Esophagus muscularis mucosa (tissue), 4 donors: ENCODE results near the gene KRTAP9-1. TPM values are rescaled to one million over a fixed set of nuclear protein-coding genes. Genes with fewer than 3 reads are reported as not detected.

ENCODE experiments used
- DNase-seq: peaks from one replicate; pipeline ENCODE4 v3.0.0-alpha.2; 2017; ENCODE audit errors: extremely low spot score
- H3K27ac ChIP-seq, 4 donors: fragments of 200-600 bp; sonication (generic); replicated peaks in 1 of 4; 1 replicate in 3 of 4; 2 replicates in 1 of 4; pipeline ENCODE4 v1.5.1; 2016 to 2019; ENCODE audit warnings: mild to moderate bottlenecking in 1 of 4
- H3K27me3 ChIP-seq, 4 donors: fragments of 200-600 bp; sonication (generic); one replicate each; pipeline versions ENCODE4 v1.5.1 to v1.6.0; 2016 to 2019
- H3K36me3 ChIP-seq, 4 donors: fragments of 200-600 bp; sonication (generic); one replicate each; pipeline ENCODE4 v1.5.1; 2016 to 2019
- H3K4me1 ChIP-seq, 4 donors: fragments of 200-600 bp; sonication (generic); one replicate each; pipeline ENCODE4 v1.5.1; 2016 to 2019
- H3K4me3 ChIP-seq, 4 donors: fragments of 200-600 bp; sonication (generic); 1 replicate in 2 of 4; 2 replicates in 2 of 4; pipeline ENCODE4 v1.5.1; 2016 to 2019; ENCODE audit warnings: mild to moderate bottlenecking in 4 of 4, moderate library complexity in 1 of 4
- H3K9me3 ChIP-seq, 4 donors: fragments of 200-600 bp; sonication (generic); 1 replicate in 3 of 4; 2 replicates in 1 of 4; pipeline ENCODE4 v1.5.1; 2016 to 2019
- CTCF ChIP-seq, 3 experiments: fragments of 200-600 bp in 2 of 3; fragments of 450-650 bp in 1 of 3; sonication (generic) in 2 of 3; IDR thresholded peaks; one replicate each; pipeline ENCODE4 v1.5.1; 2017 to 2019; ENCODE audit warnings: antibody characterized with exemption in 3 of 3, mild to moderate bottlenecking in 2 of 3, moderate library complexity in 1 of 3
- EP300 ChIP-seq: sonication (generic); formaldehyde crosslinking; IDR thresholded peaks from one replicate; pipeline ENCODE4 v1.6.1; 2017; ENCODE audit warnings: antibody characterized with exemption
- POLR2A ChIP-seq: fragments of 450-650 bp; IDR thresholded peaks from one replicate; pipeline ENCODE4 v1.6.1; 2017; ENCODE audit warnings: antibody characterized with exemption, moderate library complexity, mild to moderate bottlenecking, low read depth
- POLR2AphosphoS5 ChIP-seq, 2 donors: sonication (generic); formaldehyde crosslinking; IDR thresholded peaks; one replicate each; pipeline ENCODE4 v1.6.1; 2017; ENCODE audit warnings: antibody characterized with exemption in 2 of 2
- WGBS: methylation state at CpG from one replicate; pipeline ENCODE4 v1.1.5; 2018; 5-methylcytosine and 5-hydroxymethylcytosine counted together
- intact Hi-C: fragments of 100-400 bp; cut with DNase I; formaldehyde crosslinking; loops from one replicate; pipeline ENCODE4 v1.15.1; 2023
- total RNA-seq, 4 donors: library from RNA; depleted of rRNA; stranded (reverse); fragments of >200 nt; gene quantifications; one replicate each; pipeline versions ENCODE4 v1.1.0 to v1.2.1, GENCODE V29; 2016

KRTAP9-1 gene
- total RNA-seq, 4 donors from 2014 or later: not detected

- Histone ChIP-seq H3K4me1 (no peaks in the 10 kb centered on the region), H3K27ac (no peak within 1 kb of the TSS), H3K9me3 (no peaks in the 10 kb centered on the region), H3K4me3 (no peak within 1 kb of the TSS), H3K36me3 (no peaks in the 10 kb centered on the region), H3K27me3 (peaks cover 0 to 6% (median 0%) of the 10 kb centered on the region in 4 donors)
- WGBS: 100% methylated on average over 1 of the region's 1 CpG
- intact Hi-C loops: no loop called here
- TF ChIP-seq EP300 (no peak), CTCF (IDR thresholded peaks at IDR 0.05) (no peak), POLR2AphosphoS5 (IDR thresholded peaks at IDR 0.05) (no peak), POLR2A (no peak)
- no peak for DNase-seq
Observed at GRCh38 chr17:41168121-41168520, 21.6 kb upstream of the KRTAP9-1 start, which contains the start of gene KRTAP4-3. TSS of gene KRTAP4-3 (minus strand) at chr17:41168221. CDS start at chr17:41168172, 49 bp downstream.

GRCh38 chr17:41171886-41172285, 17.8 kb upstream of the KRTAP9-1 start:
- WGBS: 79% methylated on average over 2 of the region's 2 CpGs

GRCh38 chr17:41176744-41177387, 12.8 kb upstream of the KRTAP9-1 start:
- 86% methylated on average over 3 of the region's 3 CpGs for WGBS
- no peaks in the 10 kb centered on the region for H3K9me3 ChIP-seq
- no peak for DNase-seq

More at GRCh38 chr17:41171886-41172285, 17.8 kb upstream of the KRTAP9-1 start:
- no peak for TF ChIP-seq POLR2AphosphoS5 (IDR thresholded peaks at IDR 0.05)
- TF ChIP-seq EP300: no peak
- TF ChIP-seq CTCF (IDR thresholded peaks at IDR 0.05): no peak
- TF ChIP-seq POLR2A: no peak
- Histone ChIP-seq H3K27ac (no peak overlapping the region), H3K4me3 (no peak overlapping the region), H3K9me3 (no peaks in the 10 kb centered on the region), H3K27me3 (peaks cover 0 to 6% (median 2%) of the 10 kb centered on the region in 4 donors), H3K4me1 (no peaks in the 10 kb centered on the region), H3K36me3 (no peaks in the 10 kb centered on the region)
- DNase-seq: no peak
- intact Hi-C loops: no loop called here

GRCh38 chr17:41177727-41178271, 11.9 kb upstream of the KRTAP9-1 start, which contains the start of gene KRTAP4-2:
TSS of gene KRTAP4-2 (minus strand) at chr17:41178221. CDS start at chr17:41178164, 57 bp downstream.
- H3K36me3 ChIP-seq: no peaks in the 10 kb centered on the region
- 66% methylated on average over 7 of the region's 7 CpGs for WGBS
- no peak within 1 kb of the TSS for H3K4me3 ChIP-seq

More at GRCh38 chr17:41176744-41177387, 12.8 kb upstream of the KRTAP9-1 start:
- Histone ChIP-seq H3K27ac (no peak overlapping the region), H3K27me3 (peaks cover 0 to 6% (median 2%) of the 10 kb centered on the region in 4 donors), H3K4me1 (no peaks in the 10 kb centered on the region), H3K36me3 (no peaks in the 10 kb centered on the region), H3K4me3 (no peak overlapping the region)
- intact Hi-C loops: no loop called here
- TF ChIP-seq POLR2AphosphoS5 (IDR thresholded peaks at IDR 0.05) (no peak), CTCF (IDR thresholded peaks at IDR 0.05) (no peak), POLR2A (no peak), EP300 (no peak)

More at GRCh38 chr17:41177727-41178271, 11.9 kb upstream of the KRTAP9-1 start, which contains the start of gene KRTAP4-2:
- no peak for DNase-seq
- intact Hi-C loops: no loop called here
- H3K4me1 ChIP-seq: no peaks in the 10 kb centered on the region
- TF ChIP-seq CTCF (IDR thresholded peaks at IDR 0.05): no peak
- TF ChIP-seq POLR2AphosphoS5 (IDR thresholded peaks at IDR 0.05): no peak
- TF ChIP-seq POLR2A: no peak
- TF ChIP-seq EP300: no peak
- H3K27ac ChIP-seq: no peak within 1 kb of the TSS
- H3K27me3 ChIP-seq: peaks cover 0 to 6% (median 2%) of the 10 kb centered on the region in 4 donors
- no peaks in the 10 kb centered on the region for H3K9me3 ChIP-seq
